Measurements from ENCODE around the gene STRADB.
"Not testable (repeated sequence)": the region's sequence is repeated elsewhere in the genome, so short reads cannot be mapped to it uniquely, and the experiment has no call there.

Gene STRADB

DNA sequence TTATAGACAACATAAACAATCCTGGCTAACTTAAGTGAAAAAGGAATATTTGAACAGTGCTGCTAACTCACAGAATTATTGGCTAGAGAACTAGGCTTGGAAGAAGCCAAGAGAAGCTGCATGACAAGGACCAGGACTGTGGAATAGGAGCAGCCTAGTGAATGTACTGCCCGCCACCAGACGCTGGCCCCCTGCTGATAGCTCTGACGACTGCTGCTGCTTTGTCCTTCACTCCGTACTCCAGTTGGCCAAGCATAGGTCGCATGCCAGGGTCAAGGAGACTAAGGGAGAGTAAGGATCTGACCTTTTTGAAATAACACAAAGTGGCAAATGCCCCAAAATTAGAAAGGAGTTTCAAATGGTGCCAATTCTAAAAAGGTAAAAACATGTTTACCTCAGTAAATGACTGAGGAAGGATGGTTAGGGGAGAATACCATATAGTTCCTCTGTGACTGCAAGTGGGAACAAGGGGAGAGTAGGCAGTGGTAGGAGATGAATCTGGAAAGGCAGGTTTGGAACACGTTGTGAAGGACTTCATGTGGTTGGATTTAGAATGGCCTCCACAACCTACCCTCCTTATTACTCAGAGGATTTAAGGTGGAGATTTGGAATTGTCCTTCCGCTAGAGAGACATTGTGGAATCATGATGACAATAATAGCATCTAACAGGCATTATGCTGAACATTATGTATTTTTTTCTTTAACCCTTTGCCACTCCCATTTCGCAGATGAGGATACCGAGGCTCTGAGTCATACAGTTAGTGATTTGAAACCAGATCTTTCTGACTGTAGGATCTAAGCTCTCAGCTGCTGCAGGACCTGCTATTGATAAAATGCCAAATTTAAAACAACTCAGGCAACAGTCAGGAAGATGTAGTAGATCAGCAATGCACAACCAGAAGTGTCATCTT lies 19.5 kb downstream of the STRADB start:
- no peak for DNase-seq

DNA sequence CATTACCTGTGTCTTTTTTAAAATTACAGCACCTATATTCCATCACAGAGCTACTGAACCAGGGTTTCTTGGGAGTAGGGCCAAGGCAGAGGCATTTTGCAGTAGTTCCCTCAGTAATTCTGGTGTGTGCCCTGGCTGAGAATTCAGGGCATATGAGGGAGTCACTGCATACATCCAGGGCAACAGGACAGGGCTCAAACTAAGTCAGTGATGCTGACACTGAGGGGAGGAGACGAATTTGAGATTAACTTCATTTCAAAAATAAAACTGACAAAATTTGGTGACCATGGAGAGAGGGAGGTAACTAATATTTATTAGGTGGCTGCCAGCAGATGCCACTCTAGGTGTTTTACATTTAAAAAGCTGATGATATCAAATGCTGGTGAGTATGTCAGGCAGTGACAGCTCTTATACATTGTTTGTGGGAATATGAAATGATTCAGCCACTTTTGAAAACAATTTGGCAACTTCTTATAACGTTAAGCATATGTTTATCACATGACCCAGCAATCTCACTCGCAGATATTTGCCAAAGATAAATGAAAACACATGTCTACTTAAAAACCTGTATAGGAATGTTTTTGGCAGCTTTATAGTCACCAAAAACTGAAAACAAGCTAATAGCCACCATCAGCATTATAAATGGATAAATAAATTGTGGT lies 20.3 kb downstream of the STRADB start:
- DNase-seq: no peak

DNA sequence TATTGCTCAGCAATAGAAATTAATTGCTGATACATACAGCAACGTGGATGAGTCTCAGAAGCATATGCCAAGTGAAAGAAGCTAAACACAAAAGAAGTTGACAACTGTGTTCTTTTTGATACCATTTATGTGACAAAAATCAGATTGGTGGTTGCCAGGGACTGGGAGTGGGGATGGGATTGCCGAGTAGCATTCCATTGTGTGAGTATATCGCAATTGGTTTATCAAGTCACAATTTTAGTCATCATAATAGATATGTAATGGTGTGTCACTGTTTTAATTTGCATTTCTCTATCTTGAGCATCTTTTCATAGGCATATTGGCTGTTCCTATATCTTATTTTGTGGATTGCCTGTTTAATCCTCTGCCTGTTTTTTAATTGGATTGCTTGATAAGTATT lies 20.9 kb downstream of the STRADB start:
- DNase-seq: no peak

DNA sequence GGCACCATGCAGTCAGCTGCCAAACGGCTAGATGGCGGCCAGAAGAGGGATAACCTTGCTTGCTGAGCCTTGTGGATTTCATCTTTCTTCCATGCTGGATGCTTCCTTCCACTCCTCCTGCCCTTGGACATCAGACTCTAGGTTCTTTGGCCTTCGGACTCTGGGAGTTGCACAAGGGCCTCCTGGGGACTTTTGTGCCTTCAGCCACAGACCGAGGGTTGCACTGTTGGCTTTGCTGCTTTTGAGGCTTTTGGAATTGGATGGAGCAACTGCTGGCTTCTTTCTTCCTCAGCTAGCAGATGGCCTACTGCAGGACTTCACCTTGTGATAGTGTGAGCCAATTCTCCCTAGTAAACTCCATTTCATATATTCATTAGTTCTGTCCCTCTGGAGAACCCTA lies 31.0 kb downstream of the STRADB start:
- DNase-seq: no peak

DNA sequence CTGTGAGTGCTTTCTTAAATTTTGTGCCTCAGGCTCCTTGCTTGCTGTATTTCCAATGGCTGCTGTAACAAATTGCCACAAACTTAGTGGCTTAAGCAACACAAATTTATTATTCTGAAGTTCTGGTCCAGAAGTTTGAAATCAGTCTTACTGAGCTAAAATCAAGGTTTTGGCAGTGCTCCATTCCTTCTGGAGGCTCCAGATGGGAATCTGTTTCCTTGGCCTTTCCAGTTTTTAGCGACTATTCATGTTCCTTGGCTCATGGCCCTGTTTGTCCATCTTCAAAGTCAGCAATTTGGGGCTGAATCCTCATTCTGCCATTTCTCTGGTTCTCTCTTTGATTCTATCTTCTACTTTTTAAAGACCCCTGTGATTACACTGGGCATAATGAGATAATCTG lies 31.8 kb downstream of the STRADB start:
- DNase-seq: no peak

DNA sequence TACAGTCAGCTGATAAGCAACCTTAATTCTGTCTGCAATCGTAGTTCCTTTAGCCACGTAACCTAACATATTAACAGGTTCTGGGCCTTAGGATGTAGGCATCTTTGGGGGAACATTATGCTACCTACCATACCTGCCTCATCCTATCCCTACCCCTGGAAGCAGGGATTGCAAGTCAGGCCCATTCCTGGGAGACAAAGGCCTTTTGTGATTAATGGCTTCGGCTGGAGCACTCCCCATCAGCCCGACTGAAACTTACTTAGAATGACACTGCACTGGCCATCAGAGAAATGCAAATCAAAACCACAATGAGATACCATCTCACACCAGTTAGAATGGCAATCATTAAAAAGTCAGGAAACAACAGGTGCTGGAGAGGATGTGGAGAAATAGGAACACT lies 32.2 kb downstream of the STRADB start:
- not testable (repeated sequence) for DNase-seq

DNA sequence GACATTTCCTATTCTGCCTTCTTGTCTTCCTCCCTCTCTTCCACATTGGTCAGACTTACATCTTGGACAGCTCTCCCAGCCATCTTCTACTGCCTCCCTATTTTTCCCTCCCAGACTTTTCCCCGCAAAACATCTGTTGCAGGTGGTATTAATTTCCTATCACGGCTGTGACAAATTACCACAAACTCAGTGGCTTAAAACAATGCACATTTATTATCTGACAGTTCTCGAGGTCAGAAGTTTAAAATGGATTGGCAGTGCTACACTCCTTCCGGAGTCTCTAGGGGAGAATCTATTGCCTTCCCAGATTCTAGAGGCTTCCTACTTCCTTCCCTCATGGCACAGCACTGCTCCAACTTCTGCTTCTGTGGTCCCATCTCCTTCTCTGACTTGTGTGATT lies 33.3 kb downstream of the STRADB start:
- no peak for DNase-seq

DNA sequence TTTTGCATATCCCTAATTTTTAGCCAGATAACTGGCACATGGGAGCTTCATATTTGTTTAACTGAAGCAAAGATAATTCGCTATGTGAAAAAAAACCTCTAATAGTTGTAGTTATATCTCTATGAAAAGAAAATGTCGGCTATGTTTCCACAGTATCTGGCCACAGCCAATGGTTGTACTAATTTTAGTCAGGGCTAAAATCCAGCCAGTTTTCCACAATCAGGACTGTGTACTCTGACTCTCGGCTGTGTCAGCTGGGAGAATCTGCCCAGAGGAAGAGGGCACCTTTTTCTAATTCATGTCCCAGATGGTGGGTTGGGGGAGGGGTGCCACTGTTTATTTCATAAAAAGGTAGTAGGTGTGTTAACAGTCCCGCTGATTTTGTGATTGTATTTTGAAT lies 38.8 kb downstream of the STRADB start:
- DNase-seq: no peak

DNA sequence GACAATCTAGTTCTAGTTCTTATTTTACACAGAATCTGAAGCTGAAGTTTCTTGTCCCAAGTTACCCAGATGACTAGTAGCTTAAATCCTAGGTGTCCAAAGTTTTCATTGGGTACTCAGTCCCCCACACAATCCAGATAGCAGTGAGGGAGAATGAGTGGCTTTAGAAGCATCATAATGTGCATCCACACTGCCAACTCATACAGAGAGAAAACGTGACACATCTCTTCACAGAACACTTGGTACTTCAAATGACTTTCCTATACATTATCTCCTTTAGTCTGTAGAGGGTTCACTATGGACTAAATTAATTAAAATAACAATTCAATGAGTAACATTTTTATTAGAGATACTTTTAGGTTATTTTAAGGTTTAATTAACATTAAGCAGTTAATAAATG lies 45.2 kb downstream of the STRADB start:
- DNase-seq: no peak

DNA sequence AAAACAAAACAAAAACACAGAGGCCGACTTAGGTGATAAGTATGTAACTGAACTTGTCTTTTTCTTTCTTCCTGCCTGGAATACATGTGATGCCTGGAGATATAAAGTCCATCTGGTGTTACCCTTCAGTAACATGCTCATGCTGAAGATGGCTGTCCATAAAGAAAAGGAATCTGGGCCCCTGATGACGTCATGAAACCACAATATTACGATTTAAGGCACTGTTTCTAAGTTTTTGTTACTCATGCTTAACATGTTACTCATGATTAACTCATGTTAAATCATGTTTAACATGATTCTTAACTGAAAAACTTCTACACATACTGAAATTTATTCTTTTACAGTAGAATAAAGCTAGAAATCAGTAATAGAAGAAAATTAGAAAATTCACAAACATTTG lies 49.0 kb downstream of the STRADB start:
- DNase-seq: no peak

DNA sequence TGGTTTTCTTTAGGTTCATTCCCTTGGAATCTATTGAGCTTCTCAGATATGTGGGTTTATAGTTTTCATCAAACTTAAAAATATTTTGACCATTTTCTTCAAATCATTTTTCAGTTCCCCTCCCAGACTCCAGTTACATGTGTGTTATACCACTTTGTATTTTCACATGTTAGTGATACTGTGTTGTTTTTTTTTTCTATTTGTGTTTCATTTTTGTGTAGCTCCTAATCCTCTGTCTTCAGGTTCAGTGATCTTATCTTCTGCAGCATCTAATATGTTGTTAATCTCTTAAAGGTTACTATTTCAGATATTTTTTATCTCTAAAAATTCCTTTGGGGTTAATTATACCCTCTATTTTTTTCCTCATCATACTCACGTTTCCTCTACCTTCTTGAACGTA lies 51.2 kb downstream of the STRADB start:
- no peak for DNase-seq

DNA sequence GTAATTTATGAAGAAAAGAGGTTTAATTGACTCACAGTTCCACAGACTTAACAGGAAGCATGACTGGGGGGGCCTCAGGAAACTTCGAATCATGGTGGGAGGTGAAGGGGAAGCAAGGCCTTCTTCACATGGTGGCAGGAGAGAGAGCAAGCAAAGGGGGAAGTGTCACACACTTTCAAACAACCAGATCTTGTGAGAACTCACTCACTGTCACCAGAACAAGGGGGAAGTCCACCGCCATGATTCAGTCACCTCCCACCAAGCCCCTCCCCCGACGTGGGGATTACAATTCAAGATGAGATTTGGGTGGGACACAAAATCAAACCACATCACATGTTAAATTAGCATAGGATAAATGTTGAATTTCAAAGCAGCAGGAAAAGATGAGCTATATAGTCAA lies 56.2 kb downstream of the STRADB start:
- DNase-seq: peak; percentile 39

DNA sequence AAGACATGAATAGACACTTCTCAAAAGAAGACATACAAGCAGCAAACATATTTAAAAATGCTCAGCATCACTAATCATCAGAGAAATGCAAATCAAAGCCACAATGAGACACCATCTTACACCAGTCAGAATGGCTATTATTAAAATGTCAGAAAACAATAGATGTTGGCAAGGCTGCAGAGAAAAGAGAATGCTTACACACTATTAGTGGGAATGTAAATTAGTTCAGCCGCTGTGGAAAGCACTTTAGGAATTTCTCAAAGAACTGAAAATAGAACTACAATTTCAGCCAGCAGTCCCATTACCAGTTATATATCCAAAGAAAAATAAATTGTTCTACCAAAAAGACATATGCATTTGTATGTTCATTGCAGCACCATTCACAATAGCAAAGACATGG lies 61.7 kb downstream of the STRADB start:
- DNase-seq: no peak

DNA sequence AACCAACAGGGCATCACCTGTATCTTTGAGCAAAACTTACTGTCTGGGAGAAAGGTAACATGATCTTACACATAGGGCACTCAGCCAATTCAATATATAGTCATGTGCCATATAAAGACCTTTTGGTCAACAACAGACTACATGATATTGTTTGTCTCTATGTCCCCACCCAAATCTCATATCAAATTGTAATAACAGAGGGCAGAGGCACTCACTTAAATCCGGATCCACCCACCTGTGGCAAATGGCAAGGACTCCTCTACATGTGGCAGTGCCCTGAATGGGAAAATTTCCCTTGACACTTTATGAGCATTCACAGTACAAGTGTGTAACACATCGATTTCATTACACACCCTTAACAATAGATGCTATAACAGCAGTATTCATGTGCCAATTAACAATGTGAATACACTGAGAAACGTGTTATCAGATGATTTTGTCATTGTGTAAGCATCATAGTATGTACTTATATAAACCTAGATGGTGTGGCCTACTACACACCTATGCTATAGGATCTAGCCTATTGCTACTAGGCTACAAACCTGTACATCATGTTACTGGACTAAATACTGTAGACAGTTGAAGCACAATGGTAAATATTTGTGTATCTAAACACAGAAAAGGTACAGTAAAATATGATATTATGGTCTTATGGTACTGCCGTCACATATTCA lies 64.2 kb downstream of the STRADB start:
- DNase-seq: no peak

DNA sequence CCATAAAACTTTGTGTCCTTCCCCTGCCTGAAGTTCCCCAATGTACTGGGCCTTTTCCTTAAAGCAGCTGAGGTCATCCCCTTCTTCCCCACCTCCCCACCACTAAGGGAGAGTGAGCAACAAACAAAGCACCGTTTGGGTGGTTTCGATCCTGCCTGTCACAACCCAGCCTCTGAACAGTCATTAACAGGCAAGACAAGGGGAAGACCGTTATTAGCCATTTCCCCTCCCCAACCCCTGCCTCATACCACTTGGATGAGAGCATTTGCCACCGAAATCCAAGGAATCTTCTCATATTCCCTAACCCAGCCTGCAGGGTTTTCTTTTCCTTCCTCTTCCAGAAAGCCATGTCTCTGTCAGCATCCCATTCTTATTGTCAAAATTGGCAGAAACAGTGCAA lies 65.6 kb downstream of the STRADB start:
- no peak for DNase-seq

DNA sequence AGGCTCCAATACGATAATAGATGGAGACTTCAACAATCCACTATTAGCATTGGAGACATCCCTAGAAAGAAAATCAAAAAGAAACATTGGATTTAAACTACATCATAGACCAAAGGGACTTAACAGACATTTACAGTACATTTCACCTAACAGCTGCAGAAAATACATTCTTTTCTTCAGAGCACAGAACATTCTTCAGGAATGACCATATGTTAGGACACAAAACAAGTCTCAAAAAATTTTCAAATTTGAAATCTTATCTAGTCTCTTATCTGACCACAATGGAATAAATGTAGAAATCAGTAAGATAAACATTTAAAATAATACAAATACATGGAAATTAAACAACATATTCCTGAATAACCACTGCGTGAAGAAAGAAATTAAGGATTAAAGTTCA lies 68.7 kb downstream of the STRADB start:
- no peak for DNase-seq

DNA sequence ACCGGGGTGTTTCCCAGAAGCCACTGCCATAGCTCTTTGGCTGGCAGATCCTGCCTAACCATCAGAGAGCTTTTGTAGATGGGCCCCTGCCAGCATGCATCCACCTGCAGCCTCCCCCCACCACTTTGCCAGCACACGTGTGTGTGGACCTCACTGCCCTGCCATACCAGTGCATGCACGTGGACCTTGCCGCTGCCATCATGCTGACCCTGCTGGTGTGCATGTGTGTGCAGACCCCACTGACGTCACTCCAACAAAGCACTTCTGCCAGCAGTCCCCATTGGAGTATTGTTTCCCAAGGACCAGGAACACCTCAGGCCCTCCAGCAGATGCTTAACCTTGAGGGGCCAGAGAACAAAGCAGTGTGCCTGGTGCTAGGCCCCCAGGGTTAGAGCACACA lies 71.4 kb downstream of the STRADB start:
- DNase-seq: no peak

DNA sequence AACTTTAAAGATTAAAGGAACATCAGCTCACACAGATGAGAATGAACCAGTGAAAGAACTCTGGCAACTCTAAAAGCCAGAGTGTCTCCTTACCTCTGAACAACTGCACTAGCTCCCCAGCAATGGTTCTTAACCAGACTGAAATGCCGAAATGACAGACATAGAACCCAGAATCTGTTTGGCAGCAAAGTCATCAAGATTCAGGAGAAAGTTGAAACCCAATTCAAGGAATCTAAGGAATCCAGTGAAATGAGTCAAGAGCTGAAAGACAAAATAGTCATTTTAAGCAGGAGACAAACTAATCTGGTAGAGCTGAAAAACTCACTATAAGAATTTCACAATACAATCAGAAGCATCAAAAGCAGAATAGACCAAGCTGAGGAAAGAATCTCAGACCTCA lies 72.0 kb downstream of the STRADB start:
- DNase-seq: no peak

Measured in stimulated activated CD4-positive, alpha-beta T cell treated with anti-CD3 and anti-CD28 coated beads, Interleukin-4, amount 100 ng/mL, for 24 hours (primary cell).